GM08714 (cell line): ENCODE data around the gene AOPEP.

Experiments
- H3K4me3 ChIP-seq: fragments of 200-500 bp; sonication (Bioruptor generic); 2 replicates; pipeline ENCODE4 v1.5.1; 2014; ENCODE audit warnings: mild to moderate bottlenecking, low read length, inconsistent platforms
- ZNF274 ChIP-seq: IDR thresholded peaks from 2 replicates; pipeline ENCODE4 v1.6.1; 2012; ENCODE audit warnings: mild to moderate bottlenecking, low read depth, low read length

Gene AOPEP

GRCh38 chr9:94726495-94727191 lies at the start of gene AOPEP:
AOPEP (plus strand) TSS chr9:94726699; CDS start chr9:94759784, 33,085 bp downstream.
- no peak for TF ChIP-seq ZNF274
- peak within 1 kb of the TSS; percentile 86 for H3K4me3 ChIP-seq

- no peak for TF ChIP-seq ZNF274
- H3K4me3 ChIP-seq, result no peak overlapping the region
Measured at GRCh38 chr9:94677929-94678328, 48.6 kb upstream of the AOPEP start.

GRCh38 chr9:94679587-94679986 lies 46.9 kb upstream of the AOPEP start:
- H3K4me3 ChIP-seq, result no peak overlapping the region
- no peak for TF ChIP-seq ZNF274

DNA sequence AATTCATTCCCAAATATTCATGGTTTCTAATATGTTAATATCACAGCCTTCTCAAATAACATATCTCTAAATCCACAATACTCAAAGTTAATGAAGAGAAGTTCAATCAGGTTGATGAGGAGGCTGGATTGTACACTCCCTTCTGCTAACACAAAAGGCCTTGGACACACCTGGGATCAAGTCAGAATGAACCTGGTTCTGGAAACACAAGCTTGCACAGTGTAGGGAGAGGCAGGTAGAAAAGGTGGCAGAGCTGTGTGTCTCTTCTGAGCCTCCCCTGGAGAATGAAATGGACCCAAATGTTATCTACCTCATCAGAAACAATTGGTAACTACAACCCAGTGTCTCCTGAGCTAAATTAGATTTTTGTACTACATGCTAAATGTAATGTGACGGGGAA lies 46.5 kb upstream of the AOPEP start:
- TF ChIP-seq ZNF274, result no peak
- H3K4me3 ChIP-seq, result no peak overlapping the region

GRCh38 chr9:94680621-94681020 lies 45.9 kb upstream of the AOPEP start:
- H3K4me3 ChIP-seq, result no peak overlapping the region
- TF ChIP-seq ZNF274, result no peak

GRCh38 chr9:94681508-94681907 lies 45.0 kb upstream of the AOPEP start:
- no peak for TF ChIP-seq ZNF274
- no peak overlapping the region for H3K4me3 ChIP-seq

DNA sequence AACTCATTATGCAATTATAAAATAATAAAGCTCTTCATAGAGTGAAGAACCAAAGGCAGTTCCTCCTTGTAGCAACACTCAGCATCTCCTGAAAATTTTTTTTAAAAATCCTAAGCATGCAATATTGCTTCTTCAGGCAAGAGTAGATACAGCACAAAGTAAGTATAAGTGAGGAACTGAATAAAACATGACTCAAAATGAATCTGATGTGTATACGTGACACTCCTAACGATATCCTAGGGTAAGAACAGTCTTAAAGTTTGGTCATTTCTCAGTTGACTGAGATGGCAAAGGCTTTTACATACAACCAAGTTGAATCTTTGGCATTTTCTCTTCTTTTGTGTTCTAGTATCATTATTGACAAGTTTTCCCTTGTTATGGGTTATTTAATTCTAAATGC lies 41.1 kb upstream of the AOPEP start:
- H3K4me3 ChIP-seq, result no peak overlapping the region
- no peak for TF ChIP-seq ZNF274

DNA sequence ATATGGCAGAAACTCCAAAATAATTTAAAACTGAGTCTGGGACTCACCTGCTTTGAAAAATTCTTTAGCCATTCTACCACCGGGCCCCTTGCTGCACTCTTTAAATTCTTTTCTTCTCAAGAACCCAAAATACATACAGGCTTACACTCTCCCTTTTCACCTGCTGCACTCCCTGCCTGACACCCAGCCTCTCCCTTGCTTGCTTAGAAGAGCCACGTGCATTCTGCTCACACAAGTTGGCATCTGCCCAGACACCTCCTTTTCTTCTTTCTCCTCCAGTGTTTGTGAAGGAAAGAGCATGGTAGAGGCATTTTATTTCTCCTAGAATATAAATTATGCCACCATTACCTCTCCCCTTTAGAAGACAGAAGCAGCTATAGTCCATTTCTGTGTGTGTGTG lies 39.0 kb upstream of the AOPEP start:
- TF ChIP-seq ZNF274, result no peak
- H3K4me3 ChIP-seq, result no peak overlapping the region

GRCh38 chr9:94690344-94690743 lies 36.2 kb upstream of the AOPEP start:
- H3K4me3 ChIP-seq, result no peak overlapping the region
- TF ChIP-seq ZNF274, result no peak

GRCh38 chr9:94692601-94693000 lies 33.9 kb upstream of the AOPEP start:
- TF ChIP-seq ZNF274, result no peak
- no peak overlapping the region for H3K4me3 ChIP-seq

GRCh38 chr9:94693485-94694204 lies 32.9 kb upstream of the AOPEP start:
- no peak for TF ChIP-seq ZNF274

GRCh38 chr9:94696545-94696944 lies 30.0 kb upstream of the AOPEP start:
- TF ChIP-seq ZNF274, result no peak
- H3K4me3 ChIP-seq, result no peak overlapping the region

More at GRCh38 chr9:94693485-94694204, 32.9 kb upstream of the AOPEP start:
- no peak overlapping the region for H3K4me3 ChIP-seq

DNA sequence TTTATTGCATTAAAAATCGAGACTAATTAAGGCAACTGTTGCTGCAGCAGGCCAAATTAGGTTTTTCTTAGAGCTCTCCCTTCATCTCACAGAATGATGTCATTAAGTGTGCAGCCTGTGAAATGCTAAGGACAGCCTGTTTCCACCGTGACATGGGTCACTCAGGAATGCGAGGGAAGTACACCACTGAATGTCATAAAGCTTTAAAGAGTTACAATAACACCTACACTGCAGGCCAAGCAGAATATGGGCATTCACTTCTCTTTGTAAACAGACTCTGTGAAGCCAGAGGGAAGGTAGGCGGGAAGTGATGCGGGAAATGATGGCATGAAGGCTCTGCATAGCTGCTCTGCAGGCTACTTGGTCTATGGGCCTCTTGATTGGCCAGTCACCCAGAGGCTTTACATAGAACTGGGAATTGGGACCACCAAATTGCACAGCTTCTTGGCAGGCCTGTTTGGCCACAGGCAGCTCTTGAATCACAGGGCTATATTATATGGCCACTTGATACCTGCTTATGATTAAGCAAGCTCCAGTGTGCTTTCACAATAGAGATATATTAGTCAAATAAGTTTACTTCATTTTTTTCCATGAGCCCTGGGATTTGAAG lies 28.4 kb upstream of the AOPEP start:
- TF ChIP-seq ZNF274, result no peak
- H3K4me3 ChIP-seq, result no peak overlapping the region

DNA sequence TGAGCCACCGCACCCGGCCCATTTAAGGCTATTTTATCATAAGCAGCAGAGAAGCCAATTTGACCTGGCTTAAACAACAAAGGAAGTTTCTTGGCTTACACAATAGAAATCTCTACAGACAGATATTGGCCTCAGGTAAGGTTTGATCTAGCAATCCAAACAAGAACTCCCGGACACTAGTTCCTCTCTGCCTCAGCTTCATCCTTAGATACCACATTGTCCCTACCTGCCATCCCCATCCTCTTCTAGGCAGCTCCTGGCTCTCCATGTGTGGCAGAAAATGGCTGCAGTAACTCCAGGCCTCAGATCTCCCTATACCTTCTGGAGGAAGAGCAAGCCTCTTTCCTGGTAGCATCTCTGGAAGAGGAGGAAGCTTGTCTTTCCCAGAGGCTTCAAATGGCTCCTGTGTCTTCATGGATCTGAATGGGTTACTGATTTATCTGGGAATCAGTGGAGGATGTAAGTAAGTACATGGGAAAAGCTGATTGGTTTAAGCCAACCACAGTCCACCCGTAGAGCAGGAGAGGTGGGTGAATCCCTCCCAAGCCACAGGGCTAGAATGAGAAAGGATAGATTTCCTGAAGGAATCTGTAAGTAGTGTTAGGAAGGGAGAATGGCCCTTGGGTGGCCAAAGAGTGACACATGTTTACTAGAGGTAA lies 26.7 kb upstream of the AOPEP start:
- no peak overlapping the region for H3K4me3 ChIP-seq
- no peak for TF ChIP-seq ZNF274
